Type B pancreatic cell (in vitro differentiated cells): Measurements from ENCODE around the gene SETX. TPM values are rescaled to one million over a fixed set of nuclear protein-coding genes. Genes with fewer than 3 reads are reported as not detected.

Experiments used
- DNase-seq: peaks from one replicate; pipeline ENCODE4 v3.0.0; 2021; ENCODE audit warnings: mixed read lengths; ENCODE audit not compliant: unreplicated experiment; ENCODE audit errors: extremely low spot score
- H3K27ac Mint-ChIP-seq: 2 replicates; pipeline ENCODE4 v1.8.0; 2021; ENCODE audit warnings: mild to moderate bottlenecking, mixed read lengths
- H3K27me3 Mint-ChIP-seq: 2 replicates; pipeline ENCODE4 v1.8.0; 2021; ENCODE audit warnings: mixed read lengths
- H3K36me3 Mint-ChIP-seq: 2 replicates; pipeline ENCODE4 v1.8.0; 2021; ENCODE audit warnings: mixed read lengths
- H3K4me1 Mint-ChIP-seq: one replicate; pipeline ENCODE4 v1.8.0; 2021; ENCODE audit warnings: mixed read lengths; ENCODE audit not compliant: unreplicated experiment
- H3K4me3 Mint-ChIP-seq: 2 replicates; pipeline ENCODE4 v1.8.0; 2021; ENCODE audit warnings: mild to moderate bottlenecking, mixed read lengths
- H3K9me3 Mint-ChIP-seq: 2 replicates; pipeline ENCODE4 v1.8.0; 2021; ENCODE audit warnings: mixed read lengths
- CTCF ChIP-seq: fragments of 200-600 bp; sonication (generic); conservative IDR thresholded peaks from 2 replicates; pipeline ENCODE4 v1.5.0; 2021; ENCODE audit warnings: antibody characterized with exemption, mild to moderate bottlenecking
- total RNA-seq: library from RNA; stranded (reverse); gene quantifications from 2 replicates; pipeline ENCODE4 v1.2.1, GENCODE V29; 2021; ENCODE audit warnings: low replicate concordance

SETX gene
- total RNA-seq, 1 donor from 2014 or later: 43.3 TPM

- TF ChIP-seq CTCF: no peak
- Mint-ChIP-seq H3K36me3 (no peaks in the 10 kb centered on the region), H3K4me3 (no peak overlapping the region), H3K4me1 (no peaks in the 10 kb centered on the region), H3K9me3 (no peaks in the 10 kb centered on the region), H3K27ac (no peak overlapping the region), H3K27me3 (peaks cover 31% of the 10 kb centered on the region)
- DNase-seq: no peak
These were observed 126.7 kb downstream of the SETX start for GRCh38 chr9:132228062-132228461.

- no peak overlapping the region for H3K27ac Mint-ChIP-seq
- no peak for TF ChIP-seq CTCF
- peaks cover 40% of the 10 kb centered on the region for H3K27me3 Mint-ChIP-seq
- no peaks in the 10 kb centered on the region for H3K9me3 Mint-ChIP-seq
- H3K4me3 Mint-ChIP-seq: no peak overlapping the region
- H3K36me3 Mint-ChIP-seq: no peaks in the 10 kb centered on the region
- no peaks in the 10 kb centered on the region for H3K4me1 Mint-ChIP-seq
- DNase-seq: no peak
These were observed 128.0 kb downstream of the SETX start for GRCh38 chr9:132226571-132227430.

GRCh38 chr9:132224645-132225044 is 130.1 kb downstream of the SETX start:
- TF ChIP-seq CTCF: no peak
- Mint-ChIP-seq H3K27me3 (peaks cover 46% of the 10 kb centered on the region), H3K36me3 (no peaks in the 10 kb centered on the region), H3K9me3 (no peaks in the 10 kb centered on the region), H3K27ac (no peak overlapping the region), H3K4me3 (no peak overlapping the region), H3K4me1 (no peaks in the 10 kb centered on the region)
- no peak for DNase-seq

- DNase-seq: no peak
- TF ChIP-seq CTCF: no peak
- Mint-ChIP-seq H3K36me3 (no peaks in the 10 kb centered on the region), H3K27ac (no peak overlapping the region), H3K4me3 (no peak overlapping the region), H3K4me1 (no peaks in the 10 kb centered on the region), H3K27me3 (peaks cover 43% of the 10 kb centered on the region), H3K9me3 (no peaks in the 10 kb centered on the region)
These were observed 132.8 kb downstream of the SETX start for GRCh38 chr9:132221941-132222340.

GRCh38 chr9:132218208-132218607 is 136.6 kb downstream of the SETX start:
- peaks cover 7% of the 10 kb centered on the region for H3K4me1 Mint-ChIP-seq
- no peaks in the 10 kb centered on the region for H3K36me3 Mint-ChIP-seq
- no peak for TF ChIP-seq CTCF
- H3K27me3 Mint-ChIP-seq: peaks cover 24% of the 10 kb centered on the region
- DNase-seq: no peak
- no peak overlapping the region for H3K4me3 Mint-ChIP-seq
- no peak overlapping the region for H3K27ac Mint-ChIP-seq
- no peaks in the 10 kb centered on the region for H3K9me3 Mint-ChIP-seq
